HG02870 (cell line): ENCODE results near the gene GIGYF2.
A peak's percentile ranks its signal among the peaks of the same experiment; 100 is the strongest.
"Not testable (repeated sequence)": the region's sequence is repeated elsewhere in the genome, so short reads cannot be mapped to it uniquely, and the experiment has no call there.

Source experiments
- ATAC-seq: cut with Tn5 transposase; IDR thresholded peaks from one replicate; pipeline ENCODE4 v1.9.1; 2021; ENCODE audit warnings: mild to moderate bottlenecking, moderate library complexity; ENCODE audit not compliant: unreplicated experiment

GIGYF2 gene, protein sequence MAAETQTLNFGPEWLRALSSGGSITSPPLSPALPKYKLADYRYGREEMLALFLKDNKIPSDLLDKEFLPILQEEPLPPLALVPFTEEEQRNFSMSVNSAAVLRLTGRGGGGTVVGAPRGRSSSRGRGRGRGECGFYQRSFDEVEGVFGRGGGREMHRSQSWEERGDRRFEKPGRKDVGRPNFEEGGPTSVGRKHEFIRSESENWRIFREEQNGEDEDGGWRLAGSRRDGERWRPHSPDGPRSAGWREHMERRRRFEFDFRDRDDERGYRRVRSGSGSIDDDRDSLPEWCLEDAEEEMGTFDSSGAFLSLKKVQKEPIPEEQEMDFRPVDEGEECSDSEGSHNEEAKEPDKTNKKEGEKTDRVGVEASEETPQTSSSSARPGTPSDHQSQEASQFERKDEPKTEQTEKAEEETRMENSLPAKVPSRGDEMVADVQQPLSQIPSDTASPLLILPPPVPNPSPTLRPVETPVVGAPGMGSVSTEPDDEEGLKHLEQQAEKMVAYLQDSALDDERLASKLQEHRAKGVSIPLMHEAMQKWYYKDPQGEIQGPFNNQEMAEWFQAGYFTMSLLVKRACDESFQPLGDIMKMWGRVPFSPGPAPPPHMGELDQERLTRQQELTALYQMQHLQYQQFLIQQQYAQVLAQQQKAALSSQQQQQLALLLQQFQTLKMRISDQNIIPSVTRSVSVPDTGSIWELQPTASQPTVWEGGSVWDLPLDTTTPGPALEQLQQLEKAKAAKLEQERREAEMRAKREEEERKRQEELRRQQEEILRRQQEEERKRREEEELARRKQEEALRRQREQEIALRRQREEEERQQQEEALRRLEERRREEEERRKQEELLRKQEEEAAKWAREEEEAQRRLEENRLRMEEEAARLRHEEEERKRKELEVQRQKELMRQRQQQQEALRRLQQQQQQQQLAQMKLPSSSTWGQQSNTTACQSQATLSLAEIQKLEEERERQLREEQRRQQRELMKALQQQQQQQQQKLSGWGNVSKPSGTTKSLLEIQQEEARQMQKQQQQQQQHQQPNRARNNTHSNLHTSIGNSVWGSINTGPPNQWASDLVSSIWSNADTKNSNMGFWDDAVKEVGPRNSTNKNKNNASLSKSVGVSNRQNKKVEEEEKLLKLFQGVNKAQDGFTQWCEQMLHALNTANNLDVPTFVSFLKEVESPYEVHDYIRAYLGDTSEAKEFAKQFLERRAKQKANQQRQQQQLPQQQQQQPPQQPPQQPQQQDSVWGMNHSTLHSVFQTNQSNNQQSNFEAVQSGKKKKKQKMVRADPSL (N-terminal part only)

DNA sequence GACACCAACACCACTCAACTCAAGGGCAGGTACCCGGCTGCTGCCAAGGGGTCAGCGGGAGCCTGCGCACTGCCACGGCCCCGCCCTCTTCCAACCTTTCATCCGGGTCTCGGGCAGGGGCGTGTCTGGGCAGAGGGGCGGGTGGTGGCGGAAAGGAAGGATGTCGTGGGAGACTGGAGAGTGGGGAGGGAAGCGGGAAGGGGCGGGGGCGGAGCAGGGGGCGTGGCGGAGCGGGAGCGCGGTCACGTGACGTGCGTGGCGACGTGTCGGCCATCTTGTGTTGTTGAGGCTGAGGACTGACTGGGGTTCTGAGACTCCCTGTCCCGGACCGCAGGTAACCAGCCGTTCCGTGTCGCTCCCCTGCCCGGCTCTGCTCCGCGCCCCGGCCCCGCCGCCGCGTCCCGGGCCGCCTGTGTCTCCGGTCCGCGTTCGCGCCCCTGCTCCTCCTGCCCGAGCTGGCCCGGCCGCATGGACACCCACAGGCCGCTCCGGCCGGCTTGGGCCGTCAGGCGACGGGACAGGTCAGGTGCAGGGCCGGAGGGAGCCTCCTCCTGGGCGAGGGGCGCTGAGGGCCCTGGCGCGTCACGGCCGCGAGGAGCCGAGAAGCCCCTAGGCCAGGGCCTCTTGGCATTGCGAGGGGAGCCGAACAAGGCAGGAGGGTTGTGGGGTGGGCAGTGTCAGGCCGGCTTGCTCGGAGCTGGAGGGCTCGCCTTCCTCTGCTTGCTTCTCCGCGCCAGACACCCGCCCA lies at the start of gene GIGYF2:
Gene GIGYF2 (plus strand): TSS at position 273 of the 748 bp plus-strand sequence. CDS start 37,867 bp downstream, outside the sequence.
- peak; percentile 72 for ATAC-seq

DNA sequence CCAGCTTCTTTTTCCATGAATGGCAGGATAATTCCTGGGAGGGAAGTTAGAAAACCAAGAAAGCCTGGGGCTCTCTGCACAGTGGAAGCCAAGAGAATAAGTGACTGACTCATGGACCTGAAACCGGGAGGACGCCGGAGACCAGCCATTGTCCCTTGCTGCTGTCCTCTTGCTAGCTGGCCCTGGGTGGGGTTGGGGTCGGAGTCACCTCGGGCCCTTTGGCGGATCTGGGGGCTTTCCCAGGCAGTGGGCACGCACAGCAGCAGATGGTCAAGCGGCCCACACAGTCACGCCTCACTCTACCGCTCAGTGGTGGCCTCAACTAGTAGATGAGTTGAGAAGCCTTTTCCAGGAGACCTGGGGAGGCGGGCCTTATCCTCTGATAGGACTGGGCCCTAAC lies 48.1 kb upstream of the GIGYF2 start:
- no peak for ATAC-seq

DNA sequence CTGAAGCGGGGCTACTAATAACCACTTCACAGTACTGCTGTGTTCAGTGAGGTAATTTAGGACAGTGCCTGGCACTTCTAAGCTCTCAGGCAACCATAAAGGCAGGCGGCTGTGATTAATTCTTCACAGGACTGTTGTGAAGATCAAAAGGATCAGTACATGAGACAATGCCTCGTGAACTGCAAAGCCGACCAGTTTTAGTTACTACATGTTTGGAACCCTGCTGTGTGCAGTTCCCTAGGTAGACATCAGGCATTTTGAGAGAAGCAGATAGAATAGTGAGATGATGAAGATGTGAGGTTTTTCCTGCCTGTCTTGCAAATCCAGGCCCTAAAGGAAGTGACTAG lies 44.7 kb upstream of the GIGYF2 start:
- ATAC-seq: no peak

DNA sequence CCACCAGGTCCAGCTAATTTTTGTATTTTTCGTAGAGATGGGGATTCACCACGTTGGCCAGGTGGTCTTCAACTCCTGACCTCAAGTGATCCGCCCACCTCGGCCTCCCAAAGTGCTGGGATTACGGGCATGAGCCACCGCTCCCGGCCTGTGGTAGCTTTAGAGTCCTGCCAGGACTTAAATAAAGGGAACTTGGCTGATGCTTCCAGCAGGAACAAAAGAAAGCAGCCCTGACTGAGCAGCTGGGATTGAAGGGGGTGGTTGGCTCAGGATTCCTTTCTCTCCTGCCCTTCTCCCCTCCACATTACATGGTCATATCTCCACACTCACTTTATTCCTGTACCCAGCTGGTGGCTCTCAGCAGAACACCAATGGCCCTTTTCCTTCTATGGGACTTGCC lies 43.7 kb upstream of the GIGYF2 start:
- ATAC-seq: no peak

DNA sequence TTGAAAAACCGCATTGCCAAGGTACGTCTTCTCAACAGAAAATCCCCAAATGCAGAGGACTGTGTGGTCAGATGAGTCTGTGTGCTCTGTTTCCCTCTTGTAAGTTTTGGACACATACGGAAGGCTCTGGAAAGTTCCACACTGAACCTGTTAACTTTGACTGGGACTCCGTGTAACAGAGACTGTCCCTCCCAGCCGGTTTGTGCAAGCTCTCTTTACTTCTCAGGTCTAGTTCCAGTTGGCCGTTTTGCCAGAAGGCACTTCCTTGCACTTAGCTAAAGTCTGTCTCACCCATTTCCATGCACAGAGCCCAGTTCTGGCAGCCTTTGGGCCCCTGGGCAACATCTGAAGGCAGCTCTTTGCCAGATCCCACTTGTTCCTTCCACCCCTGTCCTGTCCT lies 41.7 kb upstream of the GIGYF2 start:
- ATAC-seq: no peak

DNA sequence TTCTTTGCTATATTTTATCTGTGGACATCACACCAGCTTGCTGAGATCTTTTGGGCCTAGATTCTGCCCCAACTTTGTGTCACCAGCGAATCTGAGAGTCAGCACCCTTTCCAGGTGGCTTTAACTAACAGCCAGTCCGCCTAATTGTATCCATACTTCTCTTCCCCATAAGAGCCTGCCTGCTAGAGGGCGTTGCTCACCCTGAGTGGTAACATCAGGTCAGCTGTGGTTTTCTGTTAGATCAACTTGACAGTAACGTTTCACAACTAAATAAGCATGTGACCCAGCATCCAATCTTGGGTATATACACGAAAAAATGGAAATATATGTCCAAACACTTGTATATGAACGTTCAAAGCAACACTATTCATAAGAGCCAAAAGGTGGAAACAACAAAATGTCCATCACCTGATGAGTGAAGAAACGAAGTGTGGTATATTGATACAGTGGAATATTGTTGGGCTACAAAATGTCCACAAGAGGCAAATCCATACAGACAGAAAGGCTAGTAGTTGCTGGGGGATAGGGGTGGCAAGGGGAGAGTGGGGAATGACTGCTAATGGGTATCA lies 38.8 kb upstream of the GIGYF2 start:
- no peak for ATAC-seq

DNA sequence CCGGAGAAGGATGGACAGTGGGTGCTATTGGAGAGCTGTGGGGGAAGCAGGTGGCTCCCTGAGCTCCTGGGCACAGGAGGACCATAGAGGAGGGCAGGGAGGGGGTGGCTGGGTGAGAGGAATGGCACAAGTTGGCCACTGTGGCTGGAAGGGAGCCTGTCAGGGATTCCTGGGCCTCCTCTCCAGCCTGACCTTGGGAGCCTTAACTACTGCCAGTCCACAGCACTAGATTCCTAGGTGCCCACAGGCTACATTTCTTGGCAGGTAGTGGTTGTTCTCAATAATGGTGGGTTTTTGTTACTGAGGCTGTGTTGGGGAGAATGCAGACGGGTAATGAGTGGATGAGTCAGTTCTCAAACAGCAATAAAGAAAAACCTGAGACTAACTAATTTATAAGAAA lies 37.8 kb upstream of the GIGYF2 start:
- ATAC-seq: no peak

DNA sequence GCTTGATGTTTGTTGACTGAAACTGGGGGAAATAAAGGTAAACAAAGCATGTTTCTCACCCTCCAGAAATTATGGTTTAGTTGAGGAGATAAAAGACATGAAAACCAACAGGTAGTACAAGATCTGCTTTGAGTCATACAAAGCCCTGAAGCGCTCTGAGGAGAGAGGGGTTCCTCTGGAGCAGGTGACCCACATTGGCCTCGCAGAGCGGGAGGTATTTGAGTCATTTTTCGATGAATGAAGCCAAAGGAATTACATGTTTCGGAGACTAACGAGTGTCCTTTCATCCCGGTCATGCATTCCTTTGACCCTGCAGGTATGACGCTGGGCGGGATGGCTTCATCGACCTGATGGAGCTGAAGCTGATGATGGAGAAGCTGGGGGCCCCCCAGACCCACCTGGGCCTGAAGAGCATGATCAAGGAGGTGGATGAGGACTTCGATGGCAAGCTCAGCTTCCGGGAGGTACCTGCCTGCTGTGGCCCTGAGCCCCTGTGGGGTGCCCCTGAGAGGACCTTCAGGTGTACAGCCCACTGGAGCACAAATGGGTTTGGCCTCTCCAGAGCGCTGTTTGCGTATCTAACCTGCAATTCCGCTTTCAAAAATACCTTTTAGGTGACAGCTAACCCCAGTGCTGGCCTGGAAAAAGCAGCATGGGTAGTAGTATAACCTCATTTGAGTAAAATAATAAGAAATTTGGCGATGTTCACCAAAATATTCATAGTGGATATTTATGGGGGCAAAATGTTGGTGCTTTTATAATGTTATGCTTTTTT lies 34.5 kb upstream of the GIGYF2 start:
- ATAC-seq: no peak

DNA sequence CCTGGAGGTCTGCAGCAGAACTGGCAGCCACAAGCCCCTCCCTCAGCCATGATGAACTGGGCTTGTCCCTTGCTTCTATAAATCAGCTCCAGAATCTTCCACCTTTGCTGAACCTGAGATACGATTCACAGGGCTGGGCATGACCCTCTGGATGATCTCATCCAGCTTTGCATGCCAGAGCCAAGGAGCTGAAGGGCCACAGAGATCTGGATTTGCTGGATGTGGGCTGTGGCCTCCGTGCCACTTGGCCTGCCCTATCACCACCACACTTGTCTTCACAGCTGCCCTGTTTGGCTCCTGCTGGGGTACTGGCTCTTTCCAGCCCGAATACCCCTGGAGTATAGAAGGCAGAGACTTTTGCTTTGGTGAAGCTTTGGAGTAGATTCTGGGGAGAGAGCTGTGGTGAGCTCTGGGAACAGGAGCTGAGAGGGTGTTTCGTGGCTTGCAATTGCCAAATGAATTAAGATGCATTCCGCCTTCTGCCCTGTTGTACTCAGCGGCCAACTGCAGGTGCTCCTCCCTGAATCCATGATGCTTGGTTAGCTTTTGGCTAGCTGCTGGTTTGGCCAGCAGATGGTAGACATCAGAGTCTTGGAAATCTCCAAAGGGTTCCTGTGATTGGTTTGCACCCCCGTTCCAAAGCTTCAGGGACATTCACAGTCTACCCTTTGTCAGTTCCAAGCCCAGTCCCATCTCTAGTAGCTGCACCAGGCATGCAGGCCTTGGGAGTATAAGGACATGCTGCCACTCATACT lies 30.9 kb upstream of the GIGYF2 start:
- ATAC-seq: no peak

DNA sequence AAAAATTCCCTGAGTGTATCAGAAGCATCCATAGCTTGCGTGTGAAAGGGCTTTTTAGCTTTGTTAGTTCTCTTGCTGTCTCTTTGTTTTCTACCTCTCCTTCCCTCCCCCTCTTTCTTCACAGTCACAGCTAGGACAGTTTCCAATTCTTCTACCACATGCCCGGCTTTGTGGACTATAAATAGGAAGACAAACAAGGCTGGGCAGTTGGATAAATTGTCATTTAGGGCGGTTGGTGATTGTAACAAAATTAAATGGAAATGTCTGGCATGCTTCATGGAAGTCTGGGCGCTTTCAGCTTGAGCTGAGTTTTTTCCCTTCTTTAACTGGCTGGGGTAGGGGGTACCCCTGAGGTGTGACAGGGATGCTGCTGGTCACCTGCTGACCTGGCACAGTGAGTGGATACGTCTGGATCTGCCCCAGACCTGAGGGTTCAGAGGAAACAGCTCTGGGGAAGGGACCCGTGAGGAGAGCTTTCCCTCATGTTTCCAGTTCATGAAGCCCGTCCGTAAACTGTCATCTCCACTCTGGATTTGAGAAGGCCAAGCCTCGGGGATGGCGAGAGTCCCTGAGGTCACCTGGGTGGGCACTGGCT lies 29.0 kb upstream of the GIGYF2 start:
- no peak for ATAC-seq

DNA sequence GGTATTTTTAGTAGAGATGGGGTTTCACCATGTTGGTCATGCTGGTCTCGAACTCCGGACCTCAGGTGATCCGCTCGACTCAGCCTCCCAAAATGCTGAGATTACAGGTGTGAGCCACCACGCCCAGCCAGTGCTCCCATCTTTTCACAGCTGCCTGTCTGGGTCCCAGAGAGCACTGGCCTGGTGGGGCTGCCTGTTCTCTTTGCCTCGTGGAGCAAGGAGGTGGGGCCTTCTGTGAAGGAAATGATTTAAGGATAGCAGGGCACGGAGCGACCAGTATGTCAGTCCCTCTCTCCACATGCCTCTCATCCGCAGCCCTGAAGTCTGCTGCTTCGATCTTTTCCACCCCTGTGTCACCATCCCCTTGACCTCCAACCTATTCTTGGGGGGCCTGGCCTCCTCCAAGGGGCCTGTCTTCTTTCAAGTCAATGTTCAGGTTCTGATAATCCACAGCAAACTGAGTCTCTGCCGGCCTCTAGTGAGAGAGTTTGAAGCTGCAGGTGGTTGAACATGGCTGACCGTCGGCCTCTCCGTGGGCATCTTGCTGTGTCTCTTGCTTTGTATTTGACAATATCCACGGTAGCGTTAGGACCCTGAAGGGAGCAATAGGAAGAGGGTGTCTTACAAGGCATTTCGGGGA lies 28.2 kb upstream of the GIGYF2 start:
- no peak for ATAC-seq

DNA sequence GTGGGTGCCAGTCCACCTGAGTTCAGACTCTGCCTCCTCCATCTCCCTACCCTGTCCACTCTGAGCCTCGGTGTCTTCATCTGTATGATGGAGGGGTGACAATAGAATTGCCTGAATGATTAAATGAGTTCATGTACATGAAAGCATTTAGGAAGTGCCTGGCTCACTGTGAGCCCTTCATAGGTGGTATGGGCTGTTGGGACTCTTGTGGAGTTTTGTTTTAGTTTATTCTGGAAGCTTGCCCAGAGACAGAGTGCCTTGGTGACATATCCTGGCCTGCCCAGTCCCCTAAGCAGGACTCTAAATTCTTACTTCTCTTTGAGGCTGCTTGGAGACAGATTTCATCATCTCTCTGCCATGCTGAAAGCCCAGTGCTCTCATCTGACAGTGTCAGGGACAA lies 24.5 kb upstream of the GIGYF2 start:
- no peak for ATAC-seq

DNA sequence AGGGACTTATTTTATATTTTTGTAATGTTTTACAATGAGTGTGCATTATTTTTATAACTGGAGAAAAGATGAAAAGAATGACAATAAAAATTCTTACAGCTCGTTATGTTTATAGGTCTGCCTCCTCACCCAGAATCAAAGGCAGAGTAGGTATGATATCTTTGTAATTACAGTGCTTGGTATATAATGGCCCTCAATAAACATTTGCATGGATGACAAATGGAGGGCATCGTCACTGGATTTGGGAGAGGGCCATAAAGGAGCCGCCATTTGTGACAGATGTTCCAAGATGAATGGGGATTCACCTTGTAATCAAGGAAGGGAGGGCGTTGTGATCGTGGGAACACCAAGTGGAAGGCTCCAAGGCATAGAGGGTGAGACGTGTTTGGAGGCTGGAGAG lies 22.6 kb upstream of the GIGYF2 start:
- no peak for ATAC-seq

DNA sequence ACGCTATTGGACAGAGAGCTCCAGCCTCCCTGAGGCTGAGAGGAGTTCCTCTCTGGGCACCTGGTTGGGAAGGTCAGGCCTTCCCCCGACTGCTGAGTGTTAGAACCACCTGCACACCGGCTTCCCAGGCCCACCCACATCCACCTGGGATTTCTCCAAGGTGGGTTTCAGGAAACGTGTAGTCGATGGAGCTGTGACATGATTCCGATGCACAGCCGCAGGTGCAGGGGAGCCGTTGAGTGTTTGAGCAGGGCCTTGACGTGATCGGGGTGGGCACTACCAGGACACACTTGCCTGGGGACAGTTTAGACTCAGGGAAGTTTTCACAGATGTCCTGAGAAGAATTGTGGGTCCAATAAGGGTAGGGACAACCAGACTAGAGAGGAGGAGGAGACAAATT lies 21.8 kb upstream of the GIGYF2 start:
- no peak for ATAC-seq

DNA sequence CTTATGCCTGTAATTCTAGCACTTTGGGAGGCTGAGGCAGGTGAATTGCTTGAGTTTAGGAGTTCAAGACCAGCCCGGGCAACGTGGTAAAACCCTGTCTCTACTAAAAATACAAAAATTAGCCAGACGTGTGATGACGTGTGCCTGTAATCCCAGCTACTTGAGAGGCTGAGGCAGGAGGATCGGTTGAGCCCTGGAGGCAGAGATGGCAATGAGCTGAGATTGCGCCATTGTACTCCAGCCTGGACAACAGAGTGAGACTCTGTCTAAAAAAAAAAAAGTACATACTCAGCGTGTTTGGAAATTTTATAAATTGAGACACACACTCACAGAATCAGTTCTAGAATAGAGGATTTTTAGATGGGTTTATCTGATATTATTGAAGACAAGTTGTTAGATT lies 17.1 kb upstream of the GIGYF2 start:
- ATAC-seq: no peak

DNA sequence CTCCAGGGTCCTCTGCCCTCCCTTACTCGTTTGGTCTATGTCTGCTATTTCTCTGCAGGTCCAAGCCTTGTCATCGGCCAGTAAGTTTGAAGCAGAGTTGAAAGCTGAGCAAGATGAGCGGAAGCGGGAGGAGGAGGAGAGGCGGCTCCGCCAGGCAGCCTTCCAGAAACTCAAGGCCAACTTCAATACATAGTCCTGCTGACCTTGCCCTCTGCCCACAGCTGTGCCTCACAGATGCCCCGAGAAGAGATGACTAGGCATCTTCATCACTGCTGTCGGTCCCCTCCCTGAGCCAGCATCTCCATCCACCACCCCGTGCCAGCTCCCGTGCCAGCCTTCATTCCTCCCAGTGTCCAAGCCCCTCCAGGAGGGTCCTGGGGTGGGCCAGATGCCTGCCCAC lies 15.6 kb upstream of the GIGYF2 start:
- no peak for ATAC-seq

DNA sequence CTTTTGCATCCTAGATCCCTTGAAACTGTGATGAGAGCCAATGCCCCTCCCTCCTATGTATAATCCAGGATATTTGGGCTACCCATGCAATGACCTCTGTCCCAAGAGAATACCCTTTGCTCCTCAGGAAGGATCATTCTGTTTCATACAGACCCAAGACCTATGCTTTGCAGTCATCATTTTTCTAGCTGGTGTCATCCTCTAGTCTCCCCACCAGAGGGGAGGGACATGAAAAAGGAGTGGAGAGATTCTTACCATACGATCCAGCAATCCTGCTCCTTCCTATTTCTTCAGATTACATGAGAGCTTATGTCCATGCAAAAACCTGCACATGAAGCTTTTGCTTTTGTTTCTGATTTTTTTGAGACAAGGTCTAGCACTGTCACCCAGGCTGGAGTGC lies 13.8 kb upstream of the GIGYF2 start:
- no peak for ATAC-seq

DNA sequence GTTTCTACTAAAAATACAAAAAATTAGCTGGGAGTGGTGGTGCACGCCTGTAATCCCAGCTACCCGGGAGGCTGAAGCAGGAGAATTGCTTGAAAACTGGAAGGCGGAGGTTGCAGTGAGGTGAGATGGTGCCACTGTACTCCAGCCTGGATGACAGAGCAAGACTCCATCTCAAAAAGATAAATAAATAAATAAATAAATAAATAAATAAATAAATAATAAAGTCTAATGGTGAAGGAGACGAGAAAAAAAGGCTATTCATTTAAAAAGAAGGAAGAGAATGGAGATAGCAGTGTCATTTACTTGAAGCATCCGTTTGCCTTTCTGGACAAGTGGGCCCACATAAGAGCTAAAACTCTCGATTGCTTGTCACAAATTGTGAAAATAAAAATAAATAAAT lies 11.7 kb upstream of the GIGYF2 start:
- ATAC-seq: not testable (repeated sequence)
